ENCODE measurements around the gene PCDH7.

PCDH7 gene

DNA sequence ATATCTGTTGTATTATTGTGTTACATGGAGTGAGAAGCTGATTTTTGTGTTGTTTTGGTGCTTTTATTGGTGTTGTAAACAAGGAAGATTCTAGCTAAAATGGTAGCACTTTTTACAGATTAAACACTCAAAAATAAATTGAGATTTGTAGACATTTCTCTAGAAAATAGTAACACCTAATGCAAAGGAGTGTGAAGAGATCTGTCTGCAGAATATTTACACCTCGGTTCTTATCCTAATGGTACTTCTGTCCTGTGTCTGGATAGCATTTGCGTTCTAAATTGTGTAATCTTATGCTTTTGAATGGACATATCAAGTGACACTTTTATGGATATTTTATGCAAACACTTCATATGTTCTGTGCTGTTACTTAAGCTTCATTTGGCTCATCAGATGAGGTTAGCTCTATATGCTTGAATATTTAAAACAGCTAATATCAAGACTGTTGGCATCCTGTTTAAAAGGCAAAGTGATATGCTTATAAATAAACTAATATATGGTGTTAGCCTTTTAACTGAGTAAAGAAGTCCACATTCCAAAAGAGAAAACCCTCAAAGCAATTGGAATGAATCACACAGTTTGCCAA lies 6.0 kb downstream of the PCDH7 start:
- DNase-seq, result no peak

DNA sequence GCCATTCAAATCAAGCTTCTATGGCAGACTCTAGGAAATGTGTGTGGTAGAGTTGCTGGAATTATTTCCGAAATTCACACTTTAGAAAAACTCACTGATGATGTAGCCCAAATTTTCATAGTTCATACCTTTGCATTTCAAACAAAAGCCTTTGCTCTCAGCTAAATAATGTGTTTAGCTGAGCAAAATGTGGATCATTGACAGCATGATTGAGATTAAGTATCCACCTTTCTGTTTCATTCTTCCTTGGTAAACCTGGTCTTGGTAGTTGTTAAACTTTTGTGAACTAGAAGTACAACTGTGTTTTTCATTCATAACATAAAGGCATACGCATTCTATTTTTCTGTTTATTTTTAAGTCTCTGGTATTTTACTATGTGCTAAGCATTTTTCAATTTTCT lies 7.2 kb downstream of the PCDH7 start:
- DNase-seq, result no peak

DNA sequence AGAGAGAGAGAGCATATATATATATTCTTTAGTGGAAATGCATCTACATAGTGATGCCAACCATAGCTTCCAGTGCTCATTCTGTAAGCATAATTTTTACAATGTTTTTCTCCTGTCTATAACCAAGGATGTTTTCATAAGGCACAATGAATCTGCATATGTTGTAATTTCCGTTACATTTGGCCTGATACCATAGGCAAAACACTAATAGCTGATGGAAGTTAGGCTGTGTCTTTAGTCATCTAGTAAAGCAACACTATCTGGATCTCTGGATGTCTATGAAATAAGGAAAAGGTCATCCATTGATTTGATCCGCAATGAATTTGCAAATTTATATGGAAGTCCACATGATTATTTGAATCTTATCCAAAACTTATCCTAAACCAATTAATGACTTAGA lies 8.1 kb downstream of the PCDH7 start:
- DNase-seq, result no peak

DNA sequence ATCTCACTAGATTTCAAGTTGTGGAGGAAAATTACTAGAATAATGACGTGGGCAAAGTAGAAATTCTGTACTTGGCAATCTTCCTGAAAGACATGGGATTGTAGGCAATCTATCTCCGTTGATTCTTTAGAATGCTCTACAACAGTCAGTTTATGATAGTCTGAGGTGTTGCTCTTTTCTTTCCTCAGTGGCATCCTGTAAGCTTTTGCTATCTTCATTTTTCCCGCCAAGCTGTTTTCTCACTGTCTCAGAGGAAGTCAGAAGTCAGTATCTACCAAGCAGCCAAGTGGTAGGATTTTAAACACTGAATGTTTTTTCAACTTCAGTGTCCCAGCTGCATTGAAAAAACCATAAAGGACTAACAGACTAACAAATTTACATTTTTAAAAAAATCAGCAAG lies 23.7 kb downstream of the PCDH7 start:
- DNase-seq, result no peak

DNA sequence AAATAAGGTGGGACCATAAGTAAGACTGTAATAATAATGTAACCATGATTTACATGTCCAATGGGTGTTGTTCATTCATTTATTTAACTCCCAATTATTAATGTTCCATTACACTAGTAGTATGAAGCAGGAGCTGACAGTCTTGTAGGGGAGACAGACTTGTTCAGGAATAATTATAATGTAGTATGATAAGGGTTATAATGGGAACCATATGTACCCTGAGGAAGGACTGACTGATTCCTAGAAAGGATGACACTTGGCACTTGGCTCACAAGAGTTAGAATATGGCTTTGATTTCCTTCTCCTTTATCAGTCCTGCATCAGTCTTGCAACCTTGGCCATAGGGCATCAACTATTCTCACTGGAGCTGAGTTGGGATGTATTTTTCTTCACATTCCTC lies 24.2 kb downstream of the PCDH7 start:
- DNase-seq, result no peak

DNA sequence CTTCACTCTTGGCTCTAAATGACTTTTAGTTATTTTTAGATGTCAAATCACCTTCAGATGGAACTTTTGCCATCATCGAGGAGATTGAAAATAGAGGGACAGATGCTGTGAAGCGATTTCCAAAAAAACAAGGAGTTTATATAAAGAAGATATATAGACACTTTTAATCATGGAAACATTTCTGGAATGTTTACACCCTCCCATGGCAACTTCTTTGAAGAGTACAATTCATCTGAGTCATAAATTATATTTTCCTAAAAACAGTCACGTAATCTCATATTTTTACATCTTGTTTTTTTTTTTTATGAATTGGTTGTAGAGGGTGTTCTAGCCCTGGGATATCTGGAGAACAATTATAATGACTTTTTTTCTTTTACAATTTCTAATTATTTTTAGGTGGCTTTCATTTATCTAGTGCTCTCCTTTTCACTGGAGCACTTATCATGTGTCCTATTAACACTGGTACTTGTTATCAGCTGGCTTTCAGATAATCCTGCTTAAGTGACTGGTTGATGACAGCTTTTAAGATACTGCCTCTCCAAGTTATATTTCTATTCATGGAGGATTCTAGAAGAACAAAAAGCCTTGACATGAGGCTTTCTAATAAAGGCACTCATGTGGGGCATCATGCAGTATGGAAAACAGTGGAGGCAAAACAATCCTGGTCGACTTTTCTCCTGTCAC lies 24.9 kb downstream of the PCDH7 start:
- DNase-seq, result no peak

DNA sequence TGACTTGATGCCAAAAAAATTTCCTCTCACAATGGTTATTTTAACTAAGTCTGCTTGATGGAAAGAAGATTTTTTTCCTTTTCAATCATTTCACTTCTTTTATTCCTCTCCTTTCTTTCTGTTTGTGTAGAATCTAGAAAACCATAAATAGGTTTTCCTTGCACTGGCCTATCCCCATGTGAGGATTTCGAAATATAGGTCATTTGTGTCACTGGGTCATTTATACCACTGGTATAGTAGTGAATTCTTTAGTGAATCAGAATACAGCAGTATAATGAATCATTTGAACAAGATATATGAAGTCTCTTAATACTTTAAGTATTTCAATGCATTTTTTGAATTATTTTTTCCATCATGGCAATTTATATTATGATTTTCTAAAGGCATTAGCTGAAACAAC lies 26.6 kb downstream of the PCDH7 start:
- DNase-seq, result no peak

DNA sequence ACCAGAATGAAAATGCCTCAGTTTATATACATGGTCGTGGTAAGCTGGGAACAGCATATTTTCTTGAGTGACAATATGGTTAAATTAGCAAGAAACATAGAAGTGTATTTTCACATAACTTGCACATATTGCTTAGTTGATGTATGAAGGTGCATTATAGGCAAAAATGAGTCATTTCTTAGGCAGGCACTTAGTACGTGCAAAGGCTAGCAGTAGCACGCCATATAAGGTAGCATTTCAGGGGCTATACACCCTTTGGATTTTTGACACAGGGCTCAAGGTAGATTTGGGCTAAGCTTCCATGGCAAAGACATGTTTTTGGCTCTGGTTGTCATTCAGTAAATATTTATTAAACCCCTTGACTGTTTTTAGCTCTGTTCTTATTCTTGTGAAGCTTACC lies 33.1 kb downstream of the PCDH7 start:
- DNase-seq, result no peak

DNA sequence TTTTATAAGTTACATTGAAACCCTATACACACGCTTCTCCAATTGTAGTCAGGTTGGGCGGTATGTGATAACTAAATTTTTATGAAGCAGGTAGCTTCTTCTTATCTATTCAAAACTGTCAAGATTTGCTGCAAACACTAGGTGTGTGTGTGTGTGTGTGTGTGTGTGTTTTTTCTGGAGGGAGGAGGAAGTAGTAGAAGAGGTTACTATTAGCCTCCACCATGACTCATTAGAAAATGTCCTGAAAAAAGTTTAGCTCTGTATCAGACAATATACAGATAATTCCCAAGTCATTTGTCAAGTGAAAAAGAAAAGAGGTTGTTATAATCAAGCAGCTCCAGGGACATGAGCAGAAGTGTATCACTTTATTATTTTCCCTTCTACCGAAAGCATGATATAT lies 33.9 kb downstream of the PCDH7 start:
- no peak for DNase-seq

DNA sequence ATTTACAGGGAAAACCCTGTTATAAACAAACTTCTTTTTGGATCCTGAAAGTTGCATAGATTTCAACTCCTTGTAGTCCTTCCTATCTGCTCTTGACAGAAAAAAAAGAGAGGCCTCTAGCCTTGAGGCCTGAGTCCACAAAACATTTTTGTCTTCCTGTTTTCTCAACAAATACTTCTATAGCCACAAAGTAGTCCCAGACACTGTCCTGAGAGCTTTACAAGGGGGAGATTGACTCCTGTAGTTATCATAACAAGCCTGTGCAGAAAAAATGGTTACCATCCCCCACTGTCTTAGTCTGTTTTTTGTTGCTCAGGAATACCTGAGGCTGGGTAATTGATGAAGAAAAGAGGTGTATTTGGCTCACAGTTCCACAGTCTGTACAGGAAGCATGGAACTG lies 35.2 kb downstream of the PCDH7 start:
- DNase-seq, result no peak

DNA sequence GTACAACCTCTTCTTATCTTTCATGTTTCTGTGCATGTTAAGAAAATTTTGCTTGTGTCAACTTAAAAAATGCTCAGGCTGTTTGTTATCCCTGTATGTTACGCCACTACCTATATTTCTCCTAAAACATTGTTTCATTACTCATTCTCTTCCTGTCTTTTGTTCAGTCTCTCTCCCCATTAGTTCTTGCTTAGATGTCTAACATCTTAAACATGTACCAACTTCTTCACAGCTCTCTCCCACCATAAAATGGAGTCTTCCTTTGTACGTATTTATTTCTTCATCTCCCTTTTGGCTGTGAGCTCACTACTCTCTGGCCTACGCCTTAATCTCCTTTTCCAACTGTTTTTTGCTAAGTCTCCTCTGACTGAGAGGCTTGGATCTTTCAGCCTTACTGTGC lies 36.4 kb downstream of the PCDH7 start:
- DNase-seq, result no peak

DNA sequence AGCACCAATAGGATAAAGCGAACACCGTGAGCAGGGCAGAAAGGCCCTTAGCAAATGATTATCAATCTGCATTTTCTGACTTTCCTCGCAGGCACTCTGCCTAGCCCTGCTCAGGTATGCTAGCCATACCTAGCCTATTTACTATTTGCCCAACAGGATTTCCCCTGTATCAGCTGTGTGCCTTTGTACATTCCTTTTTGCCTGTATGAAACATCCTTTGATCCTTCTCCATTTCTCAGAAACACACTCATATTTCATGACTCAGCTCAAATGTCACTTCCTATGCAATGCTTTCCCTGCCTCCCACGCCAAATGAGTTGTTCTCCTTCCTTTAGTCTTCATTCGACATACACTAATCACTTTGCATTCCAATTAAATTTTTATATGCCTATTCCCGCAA lies 37.2 kb downstream of the PCDH7 start:
- DNase-seq, result no peak

DNA sequence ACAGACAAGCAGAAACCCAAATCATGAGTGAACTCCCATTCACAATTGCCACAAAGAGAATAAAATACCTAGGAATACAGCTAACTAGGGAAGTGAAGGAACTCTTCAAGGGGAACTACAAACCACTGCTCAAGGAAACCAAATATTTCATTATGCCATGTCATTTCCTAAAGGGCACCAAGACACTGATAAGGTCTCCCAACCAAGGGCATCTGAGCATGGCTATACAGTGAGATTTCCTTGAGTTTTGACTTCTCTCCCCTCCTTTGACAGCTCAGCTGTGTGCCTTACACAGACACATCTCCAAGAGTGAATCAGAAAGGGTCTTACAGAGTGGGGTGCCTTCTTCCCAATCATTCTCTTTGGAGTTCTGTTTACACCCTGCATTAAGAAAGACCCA lies 40.4 kb downstream of the PCDH7 start:
- DNase-seq, result no peak

DNA sequence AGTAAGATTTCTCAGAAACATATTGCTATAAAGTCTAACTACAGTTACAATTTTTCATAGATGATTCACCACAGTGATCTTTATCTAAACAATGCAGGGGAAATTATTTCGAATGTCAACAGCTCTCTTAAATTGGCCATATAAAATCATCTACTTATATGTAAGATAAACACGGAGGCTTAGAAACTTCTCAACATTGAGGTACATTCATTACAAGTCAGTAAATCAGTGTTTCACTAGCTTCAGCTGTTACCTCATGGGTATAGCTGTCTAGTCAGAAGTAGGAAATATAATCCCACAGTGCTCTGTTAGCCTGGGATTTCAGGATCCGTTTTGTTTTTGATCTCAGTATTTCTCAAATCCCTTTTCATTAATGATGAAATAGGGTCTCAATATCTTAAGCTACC lies 43.2 kb downstream of the PCDH7 start:
- DNase-seq, result no peak

DNA sequence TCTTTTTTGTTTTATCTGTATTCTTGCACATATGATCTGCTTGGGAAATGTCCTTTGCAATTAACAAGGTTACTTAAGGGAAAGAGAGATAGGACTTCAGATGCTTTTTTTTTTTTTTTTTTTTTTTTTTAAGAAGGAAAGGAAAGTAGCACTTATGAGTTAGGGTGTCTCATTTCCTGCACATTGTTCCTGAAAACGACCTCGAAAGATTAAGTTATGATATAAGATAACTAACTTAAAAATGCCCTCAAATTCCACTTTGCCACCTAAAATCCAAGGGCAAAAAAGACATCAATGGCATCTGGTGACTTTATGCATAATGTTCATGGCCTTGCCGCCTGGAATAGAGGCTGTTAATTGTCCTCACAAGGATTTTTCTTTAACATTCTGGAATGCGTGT lies 44.9 kb downstream of the PCDH7 start:
- no peak for DNase-seq

DNA sequence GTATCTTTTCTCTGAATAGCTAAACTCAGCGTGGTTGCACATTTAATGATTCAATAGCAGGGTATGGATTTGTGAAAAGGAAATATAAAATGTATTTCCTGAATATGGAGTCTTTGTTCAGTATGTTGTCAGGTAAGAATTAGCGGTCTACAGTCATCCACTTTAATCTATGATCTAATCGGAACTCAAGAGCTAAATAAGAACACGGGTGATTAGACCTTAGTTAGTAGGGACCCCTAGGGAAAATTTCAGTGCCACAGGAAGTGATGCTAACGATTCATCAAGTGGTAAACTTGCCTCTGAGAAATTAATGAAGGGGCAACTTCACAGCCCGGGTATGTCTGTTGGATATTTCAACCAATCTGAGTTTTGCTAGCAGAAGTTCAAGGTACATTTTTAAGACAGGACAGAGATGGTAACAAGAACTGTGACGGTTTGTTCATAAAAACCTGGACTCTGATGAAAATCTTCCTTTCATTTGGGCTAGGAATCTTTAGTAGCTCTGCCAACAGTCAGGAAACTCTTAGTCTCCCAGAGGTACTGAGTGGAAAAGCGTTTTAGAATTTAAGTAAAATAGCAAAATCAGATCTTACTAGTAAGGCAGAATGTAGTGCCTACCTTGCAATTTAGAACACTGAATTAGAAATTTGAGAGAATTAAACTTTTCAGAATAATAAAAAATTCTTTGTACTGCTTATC lies 47.1 kb downstream of the PCDH7 start:
- no peak for DNase-seq

DNA sequence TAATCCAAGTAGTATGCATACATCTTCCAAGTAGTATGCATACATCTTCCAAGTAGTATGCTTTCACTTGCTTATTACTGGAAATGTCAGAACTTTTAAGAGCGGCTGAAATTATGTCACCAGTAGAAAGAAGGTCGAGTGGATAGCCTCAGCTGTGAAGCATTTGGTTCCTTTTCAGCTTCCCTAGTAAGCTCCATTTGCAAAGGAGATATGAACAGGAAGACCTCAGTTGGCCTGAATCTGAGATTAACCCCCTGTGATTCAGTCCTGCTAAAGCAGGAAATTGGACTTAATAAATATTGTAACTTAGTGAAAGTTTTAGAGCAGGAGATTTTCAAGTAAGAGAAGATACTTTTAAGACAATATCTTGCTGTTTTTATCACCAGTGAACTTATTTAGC lies 48.1 kb downstream of the PCDH7 start:
- no peak for DNase-seq

DNA sequence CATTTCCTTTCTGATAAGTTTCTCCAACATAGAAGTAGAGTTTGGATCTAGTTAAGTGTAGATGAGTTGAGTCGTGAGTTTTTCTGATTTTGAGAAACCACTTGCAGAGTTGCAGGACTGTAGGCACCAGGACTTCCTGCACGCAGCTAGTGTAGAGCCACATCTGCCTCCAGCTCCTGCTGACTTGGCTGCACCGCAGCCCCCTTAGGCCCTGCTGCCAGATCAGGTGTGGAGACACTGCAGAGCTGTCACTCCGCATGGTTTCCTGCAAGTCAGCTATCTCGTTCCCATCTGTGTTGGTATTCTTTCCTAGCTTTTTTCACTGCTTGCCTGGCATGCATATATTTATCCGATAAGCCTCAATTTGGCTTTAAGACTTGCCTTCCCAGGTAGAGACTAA lies 48.9 kb downstream of the PCDH7 start:
- DNase-seq, result no peak

DNA sequence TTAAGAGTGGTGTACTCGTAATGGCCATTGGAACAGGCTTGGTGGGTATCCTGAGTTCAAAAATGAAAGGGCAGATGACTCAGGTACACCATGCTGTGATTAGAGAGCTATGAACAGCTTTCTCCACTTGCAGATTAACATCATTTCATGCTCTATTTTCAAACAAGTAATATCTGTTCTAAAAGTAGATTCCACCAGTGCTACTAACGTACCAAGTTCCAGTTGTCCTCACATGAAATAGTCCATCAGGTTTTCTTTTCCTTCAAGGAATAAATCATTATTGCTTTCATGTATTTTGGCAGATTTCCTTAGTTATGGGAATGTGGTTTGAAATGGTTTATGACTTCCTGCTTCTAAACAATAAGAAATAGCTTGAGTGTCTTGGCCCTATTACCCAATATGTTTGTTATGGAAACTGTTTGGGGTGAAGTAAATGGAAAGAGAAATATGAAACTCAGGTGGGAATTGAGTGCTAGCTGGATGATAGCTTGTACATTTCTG lies 49.9 kb downstream of the PCDH7 start:
- DNase-seq, result no peak

DNA sequence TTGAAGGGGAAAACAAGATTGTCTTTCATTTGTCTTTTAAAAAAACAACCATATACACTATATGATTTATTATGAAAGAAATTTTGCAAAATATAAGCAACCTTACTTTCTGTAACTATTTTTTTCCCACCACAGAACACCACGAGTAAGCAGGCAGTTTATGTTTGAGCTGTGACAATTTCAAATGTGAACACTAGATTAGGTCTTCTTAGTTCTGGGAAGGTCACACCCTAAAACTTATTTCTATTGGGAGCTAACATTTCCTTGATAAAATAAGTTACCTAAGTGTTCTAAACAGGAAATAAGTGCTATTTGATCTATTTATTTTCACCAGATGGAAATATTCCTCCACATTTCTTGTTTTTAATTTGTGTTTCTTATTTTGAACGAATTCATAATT lies 50.6 kb downstream of the PCDH7 start:
- DNase-seq, result no peak

DNA sequence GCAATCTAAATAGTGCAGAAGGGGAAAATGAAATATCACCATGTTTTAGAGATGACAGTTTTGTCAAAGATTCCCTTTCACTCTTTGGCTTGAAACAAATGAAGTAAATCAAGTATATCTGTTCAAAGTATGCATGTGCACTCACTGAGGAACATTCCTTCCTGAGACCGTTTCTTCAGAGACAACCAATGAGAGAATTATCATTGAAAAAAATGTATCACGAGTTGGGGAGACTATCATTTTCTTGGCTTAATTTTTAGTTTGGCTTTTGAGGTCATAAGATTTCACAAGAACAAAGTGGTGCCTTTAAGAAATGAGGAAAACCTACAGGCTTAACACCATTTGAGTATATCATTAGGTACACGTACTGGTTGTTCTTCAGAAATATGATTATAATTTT lies 56.3 kb downstream of the PCDH7 start:
- DNase-seq, result no peak

DNA sequence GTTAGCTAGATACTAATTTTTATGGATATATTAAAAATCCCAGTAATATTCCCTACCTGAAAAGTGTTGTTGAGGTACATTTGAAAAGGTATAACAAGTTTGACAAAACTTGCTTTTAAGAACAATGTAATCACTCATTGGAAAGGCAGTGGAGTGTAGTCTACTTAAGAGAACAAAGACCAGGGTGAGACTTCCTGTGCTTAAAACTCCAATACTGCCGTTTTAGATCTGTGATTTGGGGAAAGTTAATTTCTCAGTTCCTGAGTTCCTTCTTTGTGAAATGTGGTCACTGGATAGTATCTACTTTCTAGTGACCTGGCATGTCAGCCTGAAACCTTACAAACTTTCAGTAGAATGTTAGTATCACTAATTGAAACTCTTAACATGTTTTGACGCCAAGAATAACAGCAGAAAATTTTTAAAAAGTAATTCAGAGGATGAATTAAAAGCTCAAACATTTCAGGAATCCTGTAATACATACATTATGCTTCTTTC lies 56.8 kb downstream of the PCDH7 start:
- DNase-seq, result no peak
